HG03103 (cell line): Measurements from ENCODE around the gene ATP9A.

Experiments used
- ATAC-seq: cut with Tn5 transposase; IDR thresholded peaks from one replicate; pipeline ENCODE4 v1.9.1; 2021; ENCODE audit warnings: low read depth; ENCODE audit not compliant: unreplicated experiment

Gene ATP9A

DNA sequence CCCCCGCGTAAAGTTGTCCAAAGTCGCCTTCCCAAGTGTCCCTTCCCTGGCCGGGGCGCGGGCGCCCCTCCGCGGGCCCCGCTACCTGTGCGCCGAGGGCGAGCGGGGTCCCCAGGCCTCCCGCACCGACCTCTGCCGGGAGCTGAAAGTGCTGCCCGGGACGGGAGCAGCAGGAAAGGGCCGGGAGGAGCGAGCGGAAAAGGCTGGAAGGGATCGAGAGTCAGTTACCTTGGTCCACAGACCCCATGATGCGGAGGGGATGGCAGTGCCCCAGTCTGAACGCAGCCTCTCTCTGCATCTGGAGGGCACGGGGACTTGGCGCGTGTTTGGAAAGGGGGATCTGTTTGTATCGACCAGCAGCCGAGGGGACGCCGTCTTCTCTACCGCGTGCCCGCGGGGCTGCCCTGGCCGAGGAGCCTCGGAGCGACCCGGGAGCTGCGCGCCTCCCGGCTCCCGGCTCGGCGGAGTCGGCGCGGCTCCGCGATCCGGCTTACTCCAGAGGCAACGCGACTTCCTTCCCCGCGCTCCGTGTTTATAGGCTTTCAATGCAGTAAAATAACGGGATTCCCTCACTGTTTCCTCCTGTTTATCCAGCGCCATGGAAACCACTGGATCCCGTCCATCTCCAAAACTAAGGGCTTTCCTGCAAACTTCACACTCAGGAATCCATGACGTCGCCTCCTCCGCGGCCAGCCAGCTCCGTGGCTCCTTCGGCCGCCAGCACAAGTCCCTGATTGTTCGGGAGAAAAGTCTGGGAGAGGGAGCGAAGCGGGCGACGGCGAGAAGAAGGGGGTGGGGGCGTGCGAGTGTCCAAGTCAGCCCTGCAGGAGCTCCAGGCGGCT is 205.6 kb downstream of the ATP9A start:
- ATAC-seq = no peak

DNA sequence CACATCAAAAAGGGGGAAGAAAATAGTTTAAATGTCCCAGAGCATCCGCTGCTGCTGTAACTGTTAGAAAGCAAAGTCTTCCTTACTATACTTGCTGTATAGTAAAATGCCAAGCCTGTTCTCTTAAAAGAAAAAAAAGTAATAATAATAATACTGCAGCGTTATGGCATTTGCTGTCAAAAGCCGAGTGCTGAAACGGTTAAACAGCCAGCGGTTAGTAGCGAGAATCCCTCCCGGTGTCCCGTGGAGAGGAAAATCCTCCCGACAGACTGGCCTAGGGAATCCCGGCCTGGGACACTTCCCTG is 206.2 kb downstream of the ATP9A start:
- no peak for ATAC-seq

DNA sequence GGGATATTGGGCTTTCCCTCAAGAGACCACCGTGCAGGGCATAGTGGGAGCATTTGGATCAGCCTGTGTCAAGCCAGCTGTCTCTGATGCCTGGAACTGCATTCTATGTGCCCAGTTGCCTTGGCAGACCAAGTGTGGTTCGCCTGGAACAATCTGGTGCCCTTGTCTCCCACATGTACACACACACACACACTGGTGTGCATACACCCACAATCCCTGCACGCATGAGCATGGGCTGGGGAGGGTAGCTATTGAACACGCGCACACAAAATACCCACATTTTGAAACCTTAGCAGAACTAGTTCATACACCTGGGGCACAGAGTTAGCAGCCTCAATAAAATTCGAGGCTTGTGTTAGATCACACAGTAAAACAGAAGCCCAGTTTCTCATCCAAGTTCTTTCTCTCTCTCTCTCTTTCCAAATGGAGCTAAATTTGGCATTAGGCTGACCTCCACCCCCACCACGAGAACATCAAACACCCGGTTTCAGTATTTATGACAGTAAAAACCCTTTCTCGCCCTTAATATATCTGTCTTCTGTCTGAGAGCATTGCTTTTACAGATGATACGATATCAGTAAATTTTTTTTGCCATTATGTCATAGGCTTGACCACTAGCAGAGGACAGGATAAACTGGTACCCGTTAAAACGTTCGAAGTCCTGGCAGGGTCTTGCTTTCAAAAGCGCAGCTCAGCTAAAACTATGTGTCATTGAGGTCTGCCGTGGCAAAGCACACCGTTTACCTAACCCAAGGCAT is 207.5 kb downstream of the ATP9A start:
- ATAC-seq = no peak

DNA sequence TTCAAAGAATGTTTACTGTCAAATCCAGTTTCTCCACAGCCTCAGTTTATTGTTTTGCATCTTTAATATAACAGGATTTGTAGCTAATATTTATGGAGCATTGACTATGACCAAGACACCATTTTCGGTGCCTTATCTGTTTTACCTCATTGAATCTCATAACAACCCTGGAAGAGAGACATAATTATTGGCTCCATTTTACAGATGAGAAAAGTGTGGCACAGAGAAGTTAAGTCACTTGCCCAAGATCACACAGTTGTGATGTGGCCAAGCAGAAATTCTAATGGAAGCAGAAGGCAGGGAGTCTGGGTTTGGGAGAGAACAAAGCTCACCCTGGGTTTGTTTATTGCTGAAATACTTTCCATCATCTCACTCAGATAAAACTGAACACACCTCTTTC is 208.1 kb downstream of the ATP9A start:
- no peak for ATAC-seq

DNA sequence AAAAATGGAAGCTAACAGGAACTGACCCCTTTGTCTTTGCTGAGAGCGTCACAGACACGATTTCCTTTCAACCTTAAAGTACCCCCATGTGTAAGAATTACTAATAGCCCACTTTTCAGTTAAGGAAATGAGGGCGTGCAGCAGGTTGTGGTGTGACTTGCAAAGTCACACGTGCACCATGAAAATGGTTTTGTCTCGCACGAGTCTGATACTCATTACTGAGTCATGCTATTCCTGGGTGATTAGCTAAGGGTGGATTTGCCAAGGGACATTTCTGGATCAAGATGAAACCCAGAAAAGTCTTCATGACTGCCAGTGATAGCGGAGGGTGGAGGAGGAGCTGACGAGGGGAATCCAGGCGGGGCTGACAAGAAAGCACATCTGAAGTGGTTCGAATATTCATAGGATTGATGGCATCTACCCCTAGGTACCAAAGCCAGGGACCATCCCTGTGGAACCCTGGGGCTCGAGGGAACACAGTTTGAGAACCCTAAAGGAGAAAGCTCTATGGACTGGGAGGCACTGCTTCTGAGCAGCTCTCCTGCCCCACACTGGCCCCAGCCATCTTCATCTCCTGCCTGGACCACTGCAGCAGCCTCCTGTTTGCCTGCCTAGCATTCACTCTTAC is 213.5 kb downstream of the ATP9A start:
- ATAC-seq = no peak

DNA sequence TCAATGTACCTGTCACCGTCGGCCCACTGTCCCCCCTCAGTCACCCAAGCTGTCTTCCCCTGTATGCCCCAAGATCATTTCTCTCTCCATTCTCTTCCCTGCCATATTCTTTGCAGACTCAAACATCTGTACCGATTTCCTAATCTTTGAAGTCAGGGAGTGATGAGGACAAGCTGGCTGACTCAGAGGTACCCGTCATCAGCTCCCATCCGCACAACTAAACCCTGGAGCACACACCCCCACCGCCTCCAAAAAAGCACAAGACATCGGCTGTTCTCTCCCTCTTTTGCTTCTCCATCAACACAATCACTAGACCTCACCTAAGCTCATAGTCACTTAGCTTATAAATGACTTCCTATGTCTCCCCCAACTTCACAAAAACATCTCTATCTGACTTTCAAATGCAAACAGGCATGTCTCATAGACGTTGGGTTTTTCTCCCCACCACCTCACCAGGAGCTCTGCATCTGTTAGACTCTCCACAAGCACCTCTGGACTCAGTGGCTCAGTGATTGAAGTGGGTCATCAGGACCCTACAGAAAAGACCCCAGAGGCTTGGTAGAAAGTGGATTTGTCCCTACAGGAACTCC is 214.2 kb downstream of the ATP9A start:
- ATAC-seq = no peak

DNA sequence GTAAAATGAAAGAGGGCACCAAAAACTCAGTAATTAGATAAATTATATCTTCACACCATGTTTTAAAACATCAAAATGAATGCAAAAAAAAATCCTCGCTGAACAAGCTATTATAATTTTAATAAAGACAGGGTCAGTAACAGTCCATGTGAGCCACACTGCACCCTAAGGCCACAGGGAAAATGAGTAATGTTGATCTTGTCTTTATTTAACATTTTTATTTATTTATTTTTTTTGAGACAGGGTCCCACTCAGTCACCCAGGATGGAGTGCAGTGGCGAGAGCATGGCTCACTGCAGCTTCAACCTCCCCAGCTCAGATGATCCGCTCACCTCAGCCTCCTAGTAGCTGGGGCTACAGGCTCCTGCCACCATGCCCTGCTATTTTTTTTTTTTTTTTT is 217.0 kb downstream of the ATP9A start:
- ATAC-seq = no peak

DNA sequence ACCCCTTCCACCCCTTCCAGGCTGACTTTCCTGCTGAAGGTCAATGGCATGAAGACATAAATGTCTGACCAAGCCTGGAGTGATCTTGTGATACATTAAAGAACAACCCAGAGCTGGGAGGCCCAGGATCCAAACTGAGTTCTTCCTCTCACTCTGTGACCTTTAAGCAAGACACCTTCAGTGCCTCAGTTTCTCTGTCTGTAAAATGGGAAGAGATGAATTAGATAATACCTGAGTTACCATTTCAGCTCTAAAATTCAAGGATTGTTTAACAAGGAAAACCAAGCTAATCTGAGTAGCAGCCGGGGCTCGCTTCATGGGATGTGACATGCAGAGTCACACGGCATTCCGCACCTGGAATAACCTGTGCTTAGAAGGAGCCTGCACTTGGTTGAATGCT is 218.7 kb downstream of the ATP9A start:
- no peak for ATAC-seq

DNA sequence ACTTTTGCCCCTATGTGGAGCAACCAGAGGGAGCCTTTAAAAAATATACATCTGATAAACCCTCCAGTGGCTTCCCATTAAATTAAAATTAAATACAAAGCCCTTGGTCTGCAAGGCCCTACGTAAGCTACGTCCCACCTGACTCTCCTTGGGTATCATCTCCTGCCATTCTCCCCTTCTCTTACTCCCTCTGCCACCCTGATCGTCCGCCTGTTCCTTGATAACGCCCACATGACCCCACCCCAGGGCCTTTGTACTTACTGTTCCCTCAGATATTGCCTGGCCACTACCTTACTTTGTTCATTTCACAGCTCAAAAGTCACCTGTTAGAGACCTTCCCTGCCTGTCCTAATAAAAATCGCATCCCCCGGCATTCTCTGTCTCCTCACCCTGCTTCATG is 220.2 kb downstream of the ATP9A start:
- ATAC-seq = no peak
